ENCODE measurements around the gene MRPL38. TPM values are rescaled to one million over a fixed set of nuclear protein-coding genes. Genes with fewer than 3 reads are reported as not detected.
"Not testable (repeated sequence)": the region's sequence is repeated elsewhere in the genome, so short reads cannot be mapped to it uniquely, and the experiment has no call there.

MRPL38 gene
- total RNA-seq, 4 donors from 2014 or later: 41.7 to 113 (median 50.2) TPM

GRCh38 chr17:75888484-75888883 is 16.2 kb downstream of the MRPL38 start:
- WGBS: 85% methylated on average over 6 of the region's 6 CpGs
- Histone ChIP-seq H3K36me3 (peaks cover 38% of the 10 kb centered on the region), H3K27ac (no peak overlapping the region), H3K4me3 (no peak overlapping the region), H3K9me3 (no peaks in the 10 kb centered on the region), H3K27me3 (no peaks in the 10 kb centered on the region), H3K4me1 (peaks cover 2% of the 10 kb centered on the region)
- DNase-seq (ENCODE audit: low spot score in 2 of 2): no peak
- TF ChIP-seq EP300 (IDR thresholded peaks at IDR 0.05) (no peak), CTCF (IDR thresholded peaks at IDR 0.05) (no peak), POLR2AphosphoS5 (IDR thresholded peaks at IDR 0.05) (no peak), POLR2A (IDR thresholded peaks at IDR 0.05) (no peak)

GRCh38 chr17:75885860-75886259 is 18.8 kb downstream of the MRPL38 start:
- Histone ChIP-seq H3K36me3 (peaks cover 20% of the 10 kb centered on the region), H3K4me1 (peaks cover 20% of the 10 kb centered on the region)
- WGBS: 91% methylated on average over 9 of the region's 9 CpGs
- H3K27me3 ChIP-seq; H3K27ac ChIP-seq; H3K4me3 ChIP-seq; H3K9me3 ChIP-seq; DNase-seq (ENCODE audit: low spot score in 2 of 2): not testable (repeated sequence)

GRCh38 chr17:75885431-75885830 is 19.3 kb downstream of the MRPL38 start:
- Histone ChIP-seq H3K27ac (no peak overlapping the region), H3K27me3 (no peaks in the 10 kb centered on the region), H3K4me1 (peaks cover 20% of the 10 kb centered on the region), H3K4me3 (no peak overlapping the region), H3K9me3 (no peaks in the 10 kb centered on the region), H3K36me3 (peaks cover 15% of the 10 kb centered on the region)
- TF ChIP-seq EP300 (IDR thresholded peaks at IDR 0.05) (no peak), CTCF (IDR thresholded peaks at IDR 0.05) (no peak), POLR2A (IDR thresholded peaks at IDR 0.05) (no peak)
- DNase-seq (ENCODE audit: low spot score in 2 of 2): no peak
- 80% methylated on average over 8 of the region's 8 CpGs for WGBS

GRCh38 chr17:75881678-75882454 is 22.8 kb downstream of the MRPL38 start:
- peaks cover 43% of the 10 kb centered on the region for H3K4me1 ChIP-seq
- no peak overlapping the region for H3K4me3 ChIP-seq
- DNase-seq (ENCODE audit: low spot score in 2 of 2): no peak
- 60% methylated on average over 15 of the region's 15 CpGs for WGBS
- H3K36me3 ChIP-seq: no peaks in the 10 kb centered on the region
- H3K9me3 ChIP-seq: no peaks in the 10 kb centered on the region
- peak in 1 of 2 donors; percentile 9 for TF ChIP-seq POLR2A (IDR thresholded peaks at IDR 0.05)
- no peak for TF ChIP-seq POLR2AphosphoS5 (IDR thresholded peaks at IDR 0.05)
- no peaks in the 10 kb centered on the region for H3K27me3 ChIP-seq
- no peak overlapping the region for H3K27ac ChIP-seq

- peaks cover 5% of the 10 kb centered on the region for H3K36me3 ChIP-seq
- 80% methylated on average over 7 of the region's 7 CpGs for WGBS
- H3K27me3 ChIP-seq: no peaks in the 10 kb centered on the region
- no peak for DNase-seq (ENCODE audit: low spot score in 2 of 2)
- H3K27ac ChIP-seq: no peak overlapping the region
- no peak overlapping the region for H3K4me3 ChIP-seq
- peaks cover 59% of the 10 kb centered on the region for H3K4me1 ChIP-seq
- H3K9me3 ChIP-seq: no peaks in the 10 kb centered on the region
- no peak for TF ChIP-seq POLR2A (IDR thresholded peaks at IDR 0.05)
- no peak for TF ChIP-seq CTCF (IDR thresholded peaks at IDR 0.05)
- TF ChIP-seq POLR2AphosphoS5 (IDR thresholded peaks at IDR 0.05): no peak
- no peak for TF ChIP-seq EP300 (IDR thresholded peaks at IDR 0.05)
Measured at GRCh38 chr17:75880266-75880665, 24.4 kb downstream of the MRPL38 start.

- H3K4me1 ChIP-seq: peaks cover 76% of the 10 kb centered on the region
- TF ChIP-seq EP300 (IDR thresholded peaks at IDR 0.05) (no peak), POLR2AphosphoS5 (IDR thresholded peaks at IDR 0.05) (peak in 1 of 3 donors; percentile 19), POLR2A (IDR thresholded peaks at IDR 0.05) (peak in 1 of 2 donors; percentile 58), CTCF (IDR thresholded peaks at IDR 0.05) (peak in 1 of 2 donors; percentile 24)
- peak in 1 of 2 donors; percentile 86 for DNase-seq (ENCODE audit: low spot score in 2 of 2)
- peaks cover 19% of the 10 kb centered on the region for H3K36me3 ChIP-seq
- H3K27me3 ChIP-seq: no peaks in the 10 kb centered on the region
- WGBS: 1% methylated on average over 55 of the region's 87 CpGs
- H3K4me3 ChIP-seq: peak within 1 kb of the TSS; percentile 82
- H3K27ac ChIP-seq: peak within 1 kb of the TSS; percentile 98
- no peaks in the 10 kb centered on the region for H3K9me3 ChIP-seq
Measured at GRCh38 chr17:75878174-75878998, 26.3 kb downstream of the MRPL38 start, which contains the start of gene TRIM47. TSS of gene TRIM47 (minus strand) at chr17:75878581. CDS start at chr17:75878548, 33 bp downstream.

All from suprapubic skin (tissue), 4 donors.